Loucy (cell line): ENCODE measurements around the gene CHAMP1.

ENCODE experiments used
- H2AFZ ChIP-seq: fragments of 200-600 bp; sonication (generic); 2 replicates; pipeline ENCODE4 v1.6.0; 2016; ENCODE audit warnings: antibody characterized with exemption, mild to moderate bottlenecking, low read length, moderate library complexity
- H3F3A ChIP-seq: fragments of 200-600 bp; 2 replicates; pipeline ENCODE4 v1.6.0; 2016; ENCODE audit warnings: antibody characterized with exemption, low read depth, mild to moderate bottlenecking
- H3K27me3 ChIP-seq: fragments of 200-600 bp; sonication (generic); 2 replicates; pipeline ENCODE4 v1.6.1; 2014; ENCODE audit warnings: low read length, mild to moderate bottlenecking; ENCODE audit not compliant: insufficient read depth, poor library complexity, severe bottlenecking
- H3K36me3 ChIP-seq: fragments of 200-600 bp; sonication (generic); 2 replicates; pipeline ENCODE4 v1.6.1; 2016; ENCODE audit warnings: low read length; ENCODE audit not compliant: insufficient read depth
- H3K4me1 ChIP-seq: fragments of 200-600 bp; sonication (generic); 2 replicates; pipeline ENCODE4 v1.5.1; 2014; ENCODE audit warnings: low read length, mild to moderate bottlenecking; ENCODE audit not compliant: insufficient read depth, poor library complexity, severe bottlenecking
- H3K4me2 ChIP-seq: fragments of 200-600 bp; sonication (generic); 2 replicates; pipeline ENCODE4 v1.6.0; 2014; ENCODE audit warnings: antibody characterized with exemption, low read length, low read depth, mild to moderate bottlenecking; ENCODE audit not compliant: poor library complexity, severe bottlenecking
- H3K4me3 ChIP-seq: fragments of 200-600 bp; sonication (generic); 2 replicates; pipeline ENCODE4 v1.5.1; 2014; ENCODE audit warnings: low read length, mild to moderate bottlenecking, mixed read lengths; ENCODE audit not compliant: poor library complexity, severe bottlenecking
- H3K79me2 ChIP-seq: fragments of 200-600 bp; sonication (generic); 2 replicates; pipeline ENCODE4 v1.6.1; 2014; ENCODE audit warnings: low read length; ENCODE audit not compliant: insufficient read depth
- H3K9ac ChIP-seq: fragments of 200-600 bp; sonication (generic); 2 replicates; pipeline ENCODE4 v1.6.0; 2014; ENCODE audit warnings: mild to moderate bottlenecking, low read depth, low read length, moderate library complexity; ENCODE audit not compliant: poor library complexity, severe bottlenecking
- H3K9me2 ChIP-seq: fragments of 200-600 bp; sonication (generic); replicated peaks from 2 replicates; pipeline ENCODE4 v1.6.1; 2016; ENCODE audit warnings: low read depth, low read length, mixed read lengths
- H3K9me3 ChIP-seq: fragments of 200-600 bp; sonication (generic); 2 replicates; pipeline ENCODE4 v1.6.1; 2014; ENCODE audit warnings: mild to moderate bottlenecking, antibody characterized with exemption, low read length, low read depth; ENCODE audit not compliant: insufficient read depth
- H4K20me1 ChIP-seq: fragments of 200-600 bp; sonication (generic); 2 replicates; pipeline ENCODE4 v1.6.0; 2014; ENCODE audit warnings: antibody characterized with exemption, low read length, mild to moderate bottlenecking; ENCODE audit not compliant: insufficient read depth, poor library complexity, severe bottlenecking
- CTCF ChIP-seq: fragments of 200-600 bp; sonication (generic); conservative IDR thresholded peaks from 2 replicates; pipeline ENCODE4 v1.5.1; 2014; ENCODE audit warnings: mild to moderate bottlenecking, antibody characterized with exemption, low read length
- EZH2phosphoT487 ChIP-seq: fragments of 200-600 bp; IDR thresholded peaks from 2 replicates; pipeline ENCODE4 v1.6.1; 2018; ENCODE audit warnings: antibody characterized with exemption, mild to moderate bottlenecking, moderate library complexity, borderline replicate concordance

The CHAMP1 gene

GRCh38 chr13:114298866-114299265, 15.4 kb upstream of the CHAMP1 start:
- H3K36me3 ChIP-seq: peaks cover 65% of the 10 kb centered on the region; the same call in 1 of the 2 replicates
- H3K27me3 ChIP-seq: no peaks in the 10 kb centered on the region
- H3K9me3 ChIP-seq: no peaks in the 10 kb centered on the region
- no peaks in the 10 kb centered on the region for H4K20me1 ChIP-seq
- H3K9ac ChIP-seq: no peak overlapping the region
- H3K4me1 ChIP-seq: no peaks in the 10 kb centered on the region
- no peak overlapping the region for H3K4me2 ChIP-seq
- no peak overlapping the region for H2AFZ ChIP-seq
- no peak overlapping the region for H3K4me3 ChIP-seq
- H3K79me2 ChIP-seq: peaks cover 12% of the 10 kb centered on the region; the same call in 1 of the 2 replicates
- no peaks in the 10 kb centered on the region for H3F3A ChIP-seq
- TF ChIP-seq EZH2phosphoT487: no peak
- TF ChIP-seq CTCF: no peak
- no peaks in the 10 kb centered on the region for H3K9me2 ChIP-seq

- peaks cover 7% of the 10 kb centered on the region; the same call in 1 of the 2 replicates for H3K79me2 ChIP-seq
- no peak overlapping the region for H3K4me2 ChIP-seq
- no peaks in the 10 kb centered on the region for H4K20me1 ChIP-seq
- H2AFZ ChIP-seq: no peak overlapping the region
- no peaks in the 10 kb centered on the region for H3K4me1 ChIP-seq
- H3F3A ChIP-seq: no peaks in the 10 kb centered on the region
- peaks cover 69% of the 10 kb centered on the region; the same call in 1 of the 2 replicates for H3K36me3 ChIP-seq
- H3K27me3 ChIP-seq: no peaks in the 10 kb centered on the region
- H3K9me2 ChIP-seq: no peaks in the 10 kb centered on the region
- TF ChIP-seq EZH2phosphoT487 (no peak), CTCF (no peak)
- H3K4me3 ChIP-seq: no peak overlapping the region
- no peaks in the 10 kb centered on the region for H3K9me3 ChIP-seq
- H3K9ac ChIP-seq: no peak overlapping the region
These were observed 14.5 kb upstream of the CHAMP1 start for GRCh38 chr13:114299604-114300305.

- H3K27me3 ChIP-seq: no peaks in the 10 kb centered on the region
- H3K4me1 ChIP-seq: no peaks in the 10 kb centered on the region
- no peak overlapping the region for H3K4me3 ChIP-seq
- no peak overlapping the region for H2AFZ ChIP-seq
- no peaks in the 10 kb centered on the region for H3K9me3 ChIP-seq
- no peak overlapping the region for H3K4me2 ChIP-seq
- no peaks in the 10 kb centered on the region for H3K9me2 ChIP-seq
- H3F3A ChIP-seq: no peaks in the 10 kb centered on the region
- no peak overlapping the region for H3K9ac ChIP-seq
- H3K79me2 ChIP-seq: no peaks in the 10 kb centered on the region
- TF ChIP-seq EZH2phosphoT487 (no peak), CTCF (no peak)
- no peaks in the 10 kb centered on the region for H4K20me1 ChIP-seq
- peaks cover 64% of the 10 kb centered on the region; the same call in 1 of the 2 replicates for H3K36me3 ChIP-seq
These were observed 10.5 kb upstream of the CHAMP1 start for GRCh38 chr13:114303700-114304327.
